Measurements from ENCODE around the gene MALSU1.

DNA sequence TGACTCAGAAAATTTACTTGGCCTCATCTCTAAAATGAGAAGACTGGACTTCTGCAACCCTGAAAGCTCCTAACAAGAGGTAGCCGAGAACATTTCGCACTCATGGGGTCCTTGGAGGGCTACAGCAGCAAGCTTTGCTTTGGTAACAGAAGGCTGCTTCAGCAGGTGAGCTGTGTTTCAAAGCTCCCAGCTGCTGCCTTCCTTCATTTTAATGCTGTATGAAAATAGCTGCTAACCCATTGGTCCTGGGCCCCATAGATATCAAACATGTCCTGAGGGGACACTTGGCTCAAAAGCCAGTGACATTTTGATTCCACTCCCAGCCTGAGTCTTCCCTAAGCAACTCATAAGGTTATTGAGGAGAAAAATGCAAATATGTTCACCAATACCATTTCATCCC, 14.3 kb upstream of the MALSU1 start:
- TF ChIP-seq CTCF (conservative IDR thresholded peaks at IDR 0.05; ENCODE audit: low read length) (no peak), EZH2phosphoT487 (IDR thresholded peaks at IDR 0.05; ENCODE audit: borderline replicate concordance) (no peak)

Data from Loucy (cell line).